GM12878 (cell line): ENCODE results near the gene DISC1. TPM values are rescaled to one million over a fixed set of nuclear protein-coding genes. Genes with fewer than 3 reads are reported as not detected.

Experiments
- BRCA1 ChIP-seq: IDR thresholded peaks from 2 replicates; pipeline ENCODE4 v1.6.1; 2011; ENCODE audit warnings: low read depth, low read length, improper control_type of control experiment
- CBX5 ChIP-seq: sonication (generic); IDR thresholded peaks from 2 replicates; pipeline ENCODE4 v1.6.1; 2016; ENCODE audit warnings: low read depth, moderate library complexity, mild to moderate bottlenecking, inconsistent platforms
- E2F4 ChIP-seq: IDR thresholded peaks from 2 replicates; pipeline ENCODE4 v1.6.1; 2012; ENCODE audit warnings: low read depth, low read length, improper control_type of control experiment
- IKZF1 ChIP-seq: fragments of 450-650 bp; conservative IDR thresholded peaks from 2 replicates; pipeline ENCODE4 v1.6.1; 2017; ENCODE audit warnings: antibody characterized with exemption, mild to moderate bottlenecking
- RAD21 ChIP-seq: IDR thresholded peaks from 2 replicates; pipeline ENCODE4 v1.6.1; 2011; ENCODE audit warnings: mild to moderate bottlenecking, low read depth, low read length, moderate library complexity; ENCODE audit not compliant: insufficient read depth
- RAD51 ChIP-seq: fragments of 450-650 bp; IDR thresholded peaks from 2 replicates; pipeline ENCODE4 v1.6.1; 2016; ENCODE audit warnings: moderate library complexity, mild to moderate bottlenecking, inconsistent platforms
- RBBP5 ChIP-seq: fragments of 200-600 bp; sonication (generic); conservative IDR thresholded peaks from 2 replicates; pipeline ENCODE4 v1.6.1; 2016
- TCF3 ChIP-seq: IDR thresholded peaks from 2 replicates; pipeline ENCODE4 v1.6.1; 2012; ENCODE audit warnings: low read depth, mild to moderate bottlenecking, low read length, borderline replicate concordance; ENCODE audit not compliant: insufficient read depth
- USF2 ChIP-seq: IDR thresholded peaks from 2 replicates; pipeline ENCODE4 v1.6.1; 2011; ENCODE audit warnings: low read depth, low read length, improper control_type of control experiment, borderline replicate concordance
- ZNF217 ChIP-seq: fragments of 450-650 bp; IDR thresholded peaks from 2 replicates; pipeline ENCODE4 v1.6.1; 2017; ENCODE audit warnings: antibody characterized with exemption, mild to moderate bottlenecking
- ZNF687 ChIP-seq: fragments of 450-650 bp; IDR thresholded peaks from 2 replicates; pipeline ENCODE4 v1.6.1; 2017; ENCODE audit warnings: mild to moderate bottlenecking, moderate library complexity
- ZSCAN29 ChIP-seq: fragments of 450-650 bp; IDR thresholded peaks from 2 replicates; pipeline ENCODE4 v1.6.1; 2017; ENCODE audit warnings: mild to moderate bottlenecking, moderate library complexity
- polyA plus RNA-seq, 11 experiments: library from polyadenylated mRNA; depleted of rRNA in 4 of 11; unstranded in 6 of 11; stranded (reverse) in 5 of 11; fragments of >200 nt; fragmentation: Nextera tagmentation in 4 of 11; fragmentation: Illumina TruSeq in 1 of 11; extraction: Ambion mirVana in 4 of 11; extraction: Trizol in 1 of 11; gene quantifications; 1 replicate in 1 of 11; 2 replicates in 10 of 11; pipeline versions ENCODE4 v1.2.1 to v1.2.3, GENCODE V29; 2011 to 2016; ENCODE audit warnings: inconsistent platforms in 2 of 11, missing spikeins in 2 of 11, low read depth in 1 of 11
- total RNA-seq, 4 experiments: library from RNA; depleted of rRNA in 3 of 4; stranded (reverse); fragments of >200 nt in 3 of 4; fragmentation: Illumina TruSeq in 1 of 4; extraction: Trizol in 1 of 4; gene quantifications; 2 replicates each; pipeline versions ENCODE4 v1.2.1 to v1.2.3, GENCODE V29; 2013 to 2021

Gene DISC1
- total and polyA plus RNA-seq, 10 of the 15 experiments (the other 5 are each of a cell fraction or from before 2014, with no cell fraction given): 0.05 to 0.72 (median 0.19) TPM; not detected in 1

GRCh38 chr1:231972111-231972445 is 345.5 kb downstream of the DISC1 start (continued):
- TF ChIP-seq ZNF687: no peak
- TF ChIP-seq ZSCAN29: no peak
- TF ChIP-seq RAD21: no peak
- TF ChIP-seq IKZF1: no peak
- no peak for TF ChIP-seq RBBP5
- TF ChIP-seq CBX5: no peak
- TF ChIP-seq ZNF217: no peak
- no peak for TF ChIP-seq BRCA1
- TF ChIP-seq USF2: no peak
- TF ChIP-seq TCF3: no peak
- TF ChIP-seq E2F4: no peak
- no peak for TF ChIP-seq RAD51
